ENCODE measurements around the gene SELE.
"Not testable (repeated sequence)": the region's sequence is repeated elsewhere in the genome, so short reads cannot be mapped to it uniquely, and the experiment has no call there.

The SELE gene

DNA sequence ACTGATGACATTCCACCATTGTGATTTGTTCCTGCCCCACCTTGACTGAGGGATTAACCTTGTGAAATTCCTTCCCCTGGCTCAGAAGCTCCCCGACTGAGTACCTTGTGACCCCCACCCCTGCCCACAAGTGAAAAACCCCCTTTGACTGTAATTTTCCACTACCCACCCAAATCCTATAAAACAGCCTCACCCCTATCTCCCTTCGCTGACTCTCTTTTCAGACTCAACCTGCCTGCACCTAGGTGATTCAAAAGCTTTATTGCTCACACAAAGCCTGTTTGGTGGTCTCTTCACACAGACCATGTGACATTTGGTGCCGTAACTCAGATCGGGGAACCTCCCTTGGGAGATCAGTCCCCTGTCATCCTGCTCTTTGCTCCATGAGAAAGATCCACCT, 50.7 kb downstream of the SELE start:
- not testable (repeated sequence) for DNase-seq (ENCODE audit: low spot score)

- no peak for DNase-seq (ENCODE audit: low spot score)
Observed at GRCh38 chr1:169682071-169682470, 51.8 kb downstream of the SELE start.

- no peak for DNase-seq (ENCODE audit: low spot score)
Observed at GRCh38 chr1:169681140-169681539, 52.7 kb downstream of the SELE start.

GRCh38 chr1:169680377-169681019, 53.4 kb downstream of the SELE start:
- no peak for DNase-seq (ENCODE audit: low spot score)

- DNase-seq (ENCODE audit: low spot score), result no peak
Observed at GRCh38 chr1:169679692-169680091, 54.2 kb downstream of the SELE start.

- no peak for DNase-seq (ENCODE audit: low spot score)
Observed at GRCh38 chr1:169676001-169676400, 57.9 kb downstream of the SELE start.
